Endothelial cell (in vitro differentiated cells): ENCODE measurements around the gene NPHP4. TPM values are rescaled to one million over a fixed set of nuclear protein-coding genes. Genes with fewer than 3 reads are reported as not detected.

Experiments used
- DNase-seq: peaks from one replicate; pipeline ENCODE4 v3.0.0; 2021; ENCODE audit warnings: low spot score
- H3K27ac Mint-ChIP-seq: one replicate; pipeline ENCODE4 v1.8.0; 2021; ENCODE audit warnings: mixed read lengths, inconsistent platforms; ENCODE audit not compliant: unreplicated experiment
- H3K27me3 Mint-ChIP-seq: one replicate; pipeline ENCODE4 v1.8.0; 2021; ENCODE audit warnings: mild to moderate bottlenecking, moderate library complexity, mixed read lengths, inconsistent platforms; ENCODE audit not compliant: unreplicated experiment
- H3K36me3 Mint-ChIP-seq: one replicate; pipeline ENCODE4 v1.8.0; 2021; ENCODE audit warnings: mild to moderate bottlenecking, low read depth, mixed read lengths, inconsistent platforms; ENCODE audit not compliant: unreplicated experiment
- H3K4me1 Mint-ChIP-seq: one replicate; pipeline ENCODE4 v1.8.0; 2021; ENCODE audit warnings: mild to moderate bottlenecking, mixed read lengths, inconsistent platforms; ENCODE audit not compliant: unreplicated experiment
- H3K4me3 Mint-ChIP-seq: one replicate; pipeline ENCODE4 v1.8.0; 2021; ENCODE audit warnings: mild to moderate bottlenecking, mixed read lengths, inconsistent platforms; ENCODE audit not compliant: unreplicated experiment
- H3K9me3 Mint-ChIP-seq: one replicate; pipeline ENCODE4 v1.8.0; 2021; ENCODE audit warnings: mixed read lengths, inconsistent platforms; ENCODE audit not compliant: unreplicated experiment
- total RNA-seq: library from RNA; stranded (reverse); fragmentation: NEBNext Ultra II Directional; extraction: Animal tissue kit (Norgen Biotek cat#: 25700); gene quantifications from one replicate; pipeline ENCODE4 v1.2.1, GENCODE V29; 2021; ENCODE audit not compliant: unreplicated experiment
- TF ChIP-seq, protein P1 (sequence below): fragments of 200-600 bp; sonication (generic); IDR thresholded peaks from one replicate; pipeline ENCODE4 v1.5.0; 2021; ENCODE audit warnings: antibody characterized with exemption; ENCODE audit not compliant: unreplicated experiment

NPHP4 gene
- total RNA-seq, 1 donor from 2014 or later, result 15.3 TPM

DNA sequence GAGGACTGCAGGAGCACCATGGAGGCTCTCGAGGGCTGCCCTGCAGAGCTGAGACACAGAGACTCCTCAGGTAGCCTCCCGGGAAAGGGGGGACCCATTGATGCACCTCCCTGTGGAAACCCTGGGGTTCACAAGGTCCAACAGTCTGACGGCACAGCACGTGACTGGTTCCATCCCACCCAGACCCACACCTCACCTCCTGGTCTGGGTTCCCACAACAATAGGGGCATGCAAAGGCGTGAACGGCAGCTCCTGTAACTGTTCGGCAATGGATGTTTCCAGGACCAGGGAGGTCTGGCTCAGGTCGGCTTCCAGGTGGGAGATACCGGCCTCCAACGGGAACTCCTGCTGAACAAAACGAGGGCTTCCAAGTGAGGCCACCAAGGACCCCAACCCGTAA lies 86.8 kb downstream of the NPHP4 start:
- no peaks in the 10 kb centered on the region for H3K4me1 Mint-ChIP-seq
- TF ChIP-seq, protein P1, sequence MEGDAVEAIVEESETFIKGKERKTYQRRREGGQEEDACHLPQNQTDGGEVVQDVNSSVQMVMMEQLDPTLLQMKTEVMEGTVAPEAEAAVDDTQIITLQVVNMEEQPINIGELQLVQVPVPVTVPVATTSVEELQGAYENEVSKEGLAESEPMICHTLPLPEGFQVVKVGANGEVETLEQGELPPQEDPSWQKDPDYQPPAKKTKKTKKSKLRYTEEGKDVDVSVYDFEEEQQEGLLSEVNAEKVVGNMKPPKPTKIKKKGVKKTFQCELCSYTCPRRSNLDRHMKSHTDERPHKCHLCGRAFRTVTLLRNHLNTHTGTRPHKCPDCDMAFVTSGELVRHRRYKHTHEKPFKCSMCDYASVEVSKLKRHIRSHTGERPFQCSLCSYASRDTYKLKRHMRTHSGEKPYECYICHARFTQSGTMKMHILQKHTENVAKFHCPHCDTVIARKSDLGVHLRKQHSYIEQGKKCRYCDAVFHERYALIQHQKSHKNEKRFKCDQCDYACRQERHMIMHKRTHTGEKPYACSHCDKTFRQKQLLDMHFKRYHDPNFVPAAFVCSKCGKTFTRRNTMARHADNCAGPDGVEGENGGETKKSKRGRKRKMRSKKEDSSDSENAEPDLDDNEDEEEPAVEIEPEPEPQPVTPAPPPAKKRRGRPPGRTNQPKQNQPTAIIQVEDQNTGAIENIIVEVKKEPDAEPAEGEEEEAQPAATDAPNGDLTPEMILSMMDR, result no peak
- no peak for DNase-seq
- H3K4me3 Mint-ChIP-seq, result no peak overlapping the region
- peaks cover 5% of the 10 kb centered on the region for H3K36me3 Mint-ChIP-seq
- H3K27ac Mint-ChIP-seq, result no peak overlapping the region
- peaks cover 5% of the 10 kb centered on the region for H3K27me3 Mint-ChIP-seq
- H3K9me3 Mint-ChIP-seq, result no peaks in the 10 kb centered on the region

DNA sequence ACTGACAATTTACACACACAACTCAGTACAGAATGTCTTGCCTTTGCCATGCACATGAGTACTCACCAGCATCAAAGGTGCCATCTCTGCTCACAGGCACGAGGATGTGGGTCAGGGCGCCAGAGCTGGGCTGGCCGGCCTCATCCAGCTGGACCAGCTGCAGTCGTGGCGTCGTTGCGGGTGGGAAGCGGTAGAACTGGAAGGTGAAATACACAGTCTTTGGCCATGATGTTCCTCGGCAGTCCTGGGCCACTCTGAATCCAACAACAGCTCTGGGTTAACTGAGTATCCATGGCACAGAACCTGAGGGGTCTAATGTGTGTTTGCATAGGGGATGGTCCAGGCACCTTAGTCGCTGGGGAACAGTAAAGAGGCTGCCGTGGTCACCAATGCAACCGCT lies 87.7 kb downstream of the NPHP4 start:
- Mint-ChIP-seq H3K4me3 (no peak overlapping the region), H3K27me3 (peaks cover 5% of the 10 kb centered on the region), H3K27ac (no peak overlapping the region), H3K36me3 (peaks cover 5% of the 10 kb centered on the region), H3K9me3 (no peaks in the 10 kb centered on the region), H3K4me1 (no peaks in the 10 kb centered on the region)
- DNase-seq, result no peak
- TF ChIP-seq, protein P1, result no peak

DNA sequence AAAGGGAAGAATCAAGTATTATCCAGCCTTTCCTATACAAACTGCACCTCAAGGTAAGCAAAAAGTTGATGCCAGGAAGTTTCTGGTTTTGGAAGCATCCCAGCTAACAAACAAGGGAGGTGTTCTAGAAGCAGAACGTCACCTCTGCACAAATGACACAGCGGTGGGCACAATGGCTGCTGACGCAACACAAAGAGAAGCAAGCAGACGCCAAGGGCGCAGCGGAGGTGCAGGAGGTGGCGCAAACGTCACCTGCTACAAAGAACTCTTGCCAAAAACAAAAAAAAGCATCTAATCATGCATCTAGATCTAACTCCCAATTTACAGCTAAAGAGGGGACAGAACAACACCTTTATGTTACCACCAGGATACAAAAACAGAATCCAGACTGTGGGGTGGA lies 88.5 kb downstream of the NPHP4 start:
- no peak overlapping the region for H3K27ac Mint-ChIP-seq
- DNase-seq, result no peak
- H3K36me3 Mint-ChIP-seq, result peaks cover 5% of the 10 kb centered on the region
- H3K27me3 Mint-ChIP-seq, result peaks cover 5% of the 10 kb centered on the region
- H3K9me3 Mint-ChIP-seq, result no peaks in the 10 kb centered on the region
- no peak overlapping the region for H3K4me3 Mint-ChIP-seq
- no peaks in the 10 kb centered on the region for H3K4me1 Mint-ChIP-seq
- TF ChIP-seq, protein P1, result no peak

DNA sequence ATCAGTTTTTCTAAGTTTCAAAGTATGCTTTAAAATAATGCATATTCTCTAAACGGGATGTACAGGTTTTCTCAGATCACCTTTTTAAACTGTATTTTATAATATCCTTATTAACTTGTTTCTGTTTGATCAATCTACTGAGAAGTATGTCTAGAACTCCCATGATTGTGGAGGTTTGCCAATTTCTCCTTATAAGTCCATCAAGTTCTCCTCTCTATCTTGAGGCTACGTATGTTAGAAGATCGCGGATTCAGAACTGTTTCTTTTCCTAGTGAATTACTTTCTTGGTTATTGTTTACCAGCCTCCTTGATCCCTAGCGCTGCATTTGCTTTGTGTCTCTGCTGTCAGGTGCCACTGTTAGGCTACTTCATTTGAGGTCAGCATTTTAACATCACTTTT lies 89.2 kb downstream of the NPHP4 start:
- peaks cover 5% of the 10 kb centered on the region for H3K36me3 Mint-ChIP-seq
- no peak overlapping the region for H3K27ac Mint-ChIP-seq
- DNase-seq, result no peak
- H3K27me3 Mint-ChIP-seq, result peaks cover 3% of the 10 kb centered on the region
- H3K9me3 Mint-ChIP-seq, result no peaks in the 10 kb centered on the region
- TF ChIP-seq, protein P1, result no peak
- H3K4me1 Mint-ChIP-seq, result no peaks in the 10 kb centered on the region
- H3K4me3 Mint-ChIP-seq, result no peak overlapping the region

DNA sequence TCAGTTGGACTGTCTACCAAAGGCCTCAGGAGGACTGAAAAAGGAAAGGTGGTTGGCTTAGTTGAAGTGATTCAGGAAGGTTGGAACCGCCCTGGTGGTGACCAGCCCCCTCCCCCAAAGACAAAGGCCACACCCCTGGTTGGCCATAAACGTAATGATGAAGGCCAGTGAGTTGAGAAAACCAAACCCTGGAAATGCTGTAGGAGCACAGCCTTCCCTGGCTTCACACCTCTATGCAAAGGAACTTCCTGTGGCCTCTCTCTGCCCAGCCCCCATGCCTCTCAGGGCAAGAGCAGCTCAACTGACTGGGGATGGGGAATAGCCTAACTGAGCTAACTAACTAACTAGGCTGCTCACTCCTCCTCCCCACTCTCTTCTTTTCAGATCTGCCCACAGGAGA lies 90.4 kb downstream of the NPHP4 start:
- Mint-ChIP-seq H3K4me3 (no peak overlapping the region), H3K4me1 (no peaks in the 10 kb centered on the region), H3K27me3 (peaks cover 3% of the 10 kb centered on the region), H3K36me3 (peaks cover 5% of the 10 kb centered on the region), H3K27ac (no peak overlapping the region), H3K9me3 (no peaks in the 10 kb centered on the region)
- TF ChIP-seq, protein P1, result no peak
- no peak for DNase-seq
